Heart right ventricle (tissue), 16 donors: ENCODE measurements around the gene FIGLA. TPM values are rescaled to one million over a fixed set of nuclear protein-coding genes. Genes with fewer than 3 reads are reported as not detected.

ENCODE experiments used
- ATAC-seq, 8 donors: fragments of 200-7000 bp; cut with Tn5 transposase; one replicate each; pipeline ENCODE4 v1.9.1; 2020; ENCODE audit warnings: mild to moderate bottlenecking in 8 of 8, moderate library complexity in 8 of 8, moderate number of reproducible peaks in 1 of 8
- DNase-seq, 2 donors: peaks; one replicate each; pipeline ENCODE4 v3.0.0-alpha.2; 2020
- H3K27ac ChIP-seq, 10 donors: fragments of 200-600 bp; sonication (generic) in 2 of 10; one replicate each; pipeline versions ENCODE4 v1.5.0 to v1.8.0; 2020 to 2022; ENCODE audit warnings: mild to moderate bottlenecking in 3 of 10
- H3K27me3 ChIP-seq, 7 donors: fragments of 200-600 bp; one replicate each; pipeline ENCODE4 v1.8.0; 2021 to 2022; ENCODE audit warnings: mild to moderate bottlenecking in 2 of 7
- H3K36me3 ChIP-seq, 9 donors: fragments of 200-600 bp; sonication (generic) in 1 of 9; one replicate each; pipeline versions ENCODE4 v1.5.0 to v1.8.0; 2020 to 2022; ENCODE audit warnings: mild to moderate bottlenecking in 2 of 9
- H3K4me1 ChIP-seq, 9 donors: fragments of 200-600 bp; sonication (generic) in 1 of 9; one replicate each; pipeline versions ENCODE4 v1.5.0 to v1.8.0; 2020 to 2022; ENCODE audit warnings: mild to moderate bottlenecking in 4 of 9
- H3K4me3 ChIP-seq, 10 donors: fragments of 200-600 bp; sonication (generic) in 2 of 10; one replicate each; pipeline versions ENCODE4 v1.5.0 to v1.8.0; 2020 to 2022; ENCODE audit warnings: mild to moderate bottlenecking in 7 of 10, moderate library complexity in 2 of 10
- H3K9me3 ChIP-seq, 11 donors: fragments of 200-600 bp in 10 of 11; sonication (generic) in 2 of 11; one replicate each; pipeline versions ENCODE4 v1.5.0 to v1.8.0; 2013 to 2022; ENCODE audit warnings: mild to moderate bottlenecking in 2 of 11, control low read depth in 1 of 11, moderate library complexity in 1 of 11
- WGBS, 2 donors: extraction: QIAGEN DNeasy Blood & Tissue Kit; methylation state at CpG; one replicate each; pipeline ENCODE4 v1.1.7; 2013; ENCODE audit warnings: inconsistent platforms in 1 of 2; 5-methylcytosine and 5-hydroxymethylcytosine counted together
- intact Hi-C, 10 donors: fragments of 100-400 bp; cut with DNase I; formaldehyde crosslinking; loops; one replicate each; pipeline versions ENCODE4 v1.11.1 to v1.14.2; 2022
- polyA plus RNA-seq, 2 donors: library from polyadenylated mRNA; stranded (reverse); fragments of 200-250 nt; gene quantifications; one replicate each; pipeline ENCODE4 v1.2.3, GENCODE V29; 2013
- total RNA-seq, 10 donors: library from RNA; stranded (reverse); fragmentation: NEBNext Ultra II Directional in 3 of 10; extraction: Animal tissue kit (Norgen Biotek cat#: 25700) in 3 of 10; gene quantifications; one replicate each; pipeline versions ENCODE4 v1.2.1 to v1.2.4, GENCODE V29; 2021 to 2023
- TF ChIP-seq, protein P1 (sequence below), 9 donors: fragments of 200-600 bp; sonication (generic) in 2 of 9; IDR thresholded peaks; one replicate each; pipeline versions ENCODE4 v1.5.0 to v1.8.0; 2021 to 2022; ENCODE audit warnings: antibody characterized with exemption in 9 of 9, mild to moderate bottlenecking in 5 of 9, moderate library complexity in 1 of 9
- donor health status: Arrhythmogenic right ventricular cardiomyopathy.
- donor health status: ischemic (EF 13 %, LVEDD 7.1; RV severe dilation, severe dysfunction).
- donor health status: healthy with polysubstance abuse.
- donor health status: DM: no; HTN: yes; CAD: no.
- donor health status: DM: no; HTN: no; CAD: no.
- donor health status: ischemic (EF 25% LVEDD 6.9; RV normal size, moderate dysfunction).
- donor health status: ischemic (EF 25% LVEDD 5.7; RV mildly dilated, moderate dysfunction).
- donor health status: healthy.
- donor health status: DM: yes; HTN: yes; CAD: no.
- donor health status: Ischemic cardiomyopathy.
- donor health status: ischemic (EF 35%, LVEDD 5.7; RV mildly dilated, moderate dysfunction).
- donor health status: nonischemic (EF 11% LVEDD 7.7; RV severe dilation, severe dysfunction).
- donor health status: DM: yes; HTN: yes; CAD: no.
- donor health status: PGD.
- donor health status: ischemic (EF 29% LVEDD 5.4; RV normal size, mild dysfunction).
- donor health status: nonischemic (EF 23%, LVEDD 6.1; RV moderate dilation, normal function).

The FIGLA gene
- total and polyA plus RNA-seq, 12 donors = 0.36 to 0.51 TPM; not detected in 10

GRCh38 chr2:70730730-70731129 lies 59.7 kb downstream of the FIGLA start:
- TF ChIP-seq, protein P1, sequence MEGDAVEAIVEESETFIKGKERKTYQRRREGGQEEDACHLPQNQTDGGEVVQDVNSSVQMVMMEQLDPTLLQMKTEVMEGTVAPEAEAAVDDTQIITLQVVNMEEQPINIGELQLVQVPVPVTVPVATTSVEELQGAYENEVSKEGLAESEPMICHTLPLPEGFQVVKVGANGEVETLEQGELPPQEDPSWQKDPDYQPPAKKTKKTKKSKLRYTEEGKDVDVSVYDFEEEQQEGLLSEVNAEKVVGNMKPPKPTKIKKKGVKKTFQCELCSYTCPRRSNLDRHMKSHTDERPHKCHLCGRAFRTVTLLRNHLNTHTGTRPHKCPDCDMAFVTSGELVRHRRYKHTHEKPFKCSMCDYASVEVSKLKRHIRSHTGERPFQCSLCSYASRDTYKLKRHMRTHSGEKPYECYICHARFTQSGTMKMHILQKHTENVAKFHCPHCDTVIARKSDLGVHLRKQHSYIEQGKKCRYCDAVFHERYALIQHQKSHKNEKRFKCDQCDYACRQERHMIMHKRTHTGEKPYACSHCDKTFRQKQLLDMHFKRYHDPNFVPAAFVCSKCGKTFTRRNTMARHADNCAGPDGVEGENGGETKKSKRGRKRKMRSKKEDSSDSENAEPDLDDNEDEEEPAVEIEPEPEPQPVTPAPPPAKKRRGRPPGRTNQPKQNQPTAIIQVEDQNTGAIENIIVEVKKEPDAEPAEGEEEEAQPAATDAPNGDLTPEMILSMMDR (IDR thresholded peaks at IDR 0.05) = no peak

DNA sequence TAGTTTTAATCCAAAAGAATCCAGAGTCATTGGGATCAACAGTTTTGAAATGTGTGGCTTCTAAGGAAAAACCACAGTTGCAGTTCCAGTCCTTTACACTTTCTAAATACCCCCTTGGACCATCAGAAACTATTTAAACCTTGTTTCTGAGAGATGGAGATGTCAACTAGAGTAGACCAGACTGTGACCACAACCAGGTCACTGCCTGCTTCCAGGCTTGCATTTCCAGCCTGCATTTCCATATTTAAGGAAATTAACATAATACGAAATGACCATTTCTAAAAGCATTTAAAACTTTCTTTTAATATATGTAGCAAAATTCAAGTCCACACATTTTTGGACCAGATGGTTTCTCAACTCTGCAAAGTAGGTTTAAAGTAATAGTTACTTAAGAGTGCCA lies 60.8 kb downstream of the FIGLA start:
- no peaks in the 10 kb centered on the region for H3K36me3 ChIP-seq
- H3K4me3 ChIP-seq = no peak overlapping the region
- H3K27me3 ChIP-seq = peaks cover 0 to 11% (median 6%) of the 10 kb centered on the region in 7 donors
- DNase-seq (no peak), ATAC-seq (no peak)
- TF ChIP-seq, protein P1 (IDR thresholded peaks at IDR 0.05) = no peak
- no peaks in the 10 kb centered on the region for H3K4me1 ChIP-seq
- H3K9me3 ChIP-seq = no peaks in the 10 kb centered on the region
- intact Hi-C loops = no loop called here
- 88 to 89% methylated on average over 1 of the region's 1 CpG for WGBS, 2 donors
- no peak overlapping the region for H3K27ac ChIP-seq

More at GRCh38 chr2:70730730-70731129, 59.7 kb downstream of the FIGLA start:
- WGBS, 2 donors = 72 to 97% methylated on average over 2 of the region's 2 CpGs
- no peaks in the 10 kb centered on the region for H3K9me3 ChIP-seq
- no peak overlapping the region for H3K27ac ChIP-seq
- intact Hi-C loops = no loop called here
- ATAC-seq (no peak), DNase-seq (no peak)
- H3K36me3 ChIP-seq = no peaks in the 10 kb centered on the region
- H3K4me3 ChIP-seq = no peak overlapping the region
- H3K4me1 ChIP-seq = no peaks in the 10 kb centered on the region
- H3K27me3 ChIP-seq = peaks cover 0 to 19% (median 9%) of the 10 kb centered on the region in 7 donors

GRCh38 chr2:70728128-70728527 lies 62.3 kb downstream of the FIGLA start:
- no peaks in the 10 kb centered on the region for H3K36me3 ChIP-seq
- TF ChIP-seq, protein P1 (IDR thresholded peaks at IDR 0.05) = no peak
- no peak overlapping the region for H3K4me3 ChIP-seq
- H3K4me1 ChIP-seq = no peaks in the 10 kb centered on the region
- DNase-seq (no peak), ATAC-seq (no peak)
- intact Hi-C loops = no loop called here
- WGBS, 2 donors = 74 to 76% methylated on average over 7 of the region's 7 CpGs
- H3K9me3 ChIP-seq = no peaks in the 10 kb centered on the region
- H3K27ac ChIP-seq = no peak overlapping the region
- H3K27me3 ChIP-seq = no peaks in the 10 kb centered on the region

Other genes with a start within 250 kb of the FIGLA start
- gene TGFA, start 236.8 kb downstream of the FIGLA start, total RNA-seq = 1 to 10 TPM in 6 of 10 donors, under 1 TPM in 4; 0.28 to 3.4 (median 1.3) TPM
- 1 to 10 TPM in 1 of 2 donors, under 1 TPM in 1; 0.17 to 1.2 TPM for gene TGFA, start 236.8 kb downstream of the FIGLA start, polyA plus RNA-seq
- gene ADD2, start 22.4 kb downstream of the FIGLA start, total RNA-seq = 1 to 10 TPM in 9 of 10 donors, under 1 TPM in 1; 0.92 to 5.7 (median 2.8) TPM
- gene ADD2, start 22.4 kb downstream of the FIGLA start, polyA plus RNA-seq = 1 to 10 TPM in 1 of 2 donors, under 1 TPM in 1; 0.16 to 1.2 TPM
- 1 to 10 TPM in 1 of 10 donors, under 1 TPM in 7, not detected in 2; 0.16 to 1.1 (median 0.30) TPM for gene CLEC4F, start 30.0 kb upstream of the FIGLA start, total RNA-seq
- 1 to 10 TPM in 1 of 2 donors, under 1 TPM in 1; 0.06 to 2.4 TPM for gene CLEC4F, start 30.0 kb upstream of the FIGLA start, polyA plus RNA-seq
- 1 to 10 TPM in 1 of 10 donors, under 1 TPM in 4, not detected in 5; 0.25 to 1.1 (median 0.38) TPM for gene CD207, start 45.2 kb upstream of the FIGLA start, total RNA-seq
- under 1 TPM; 0.03 to 0.80 TPM for gene CD207, start 45.2 kb upstream of the FIGLA start, polyA plus RNA-seq
- 1 to 10 TPM in 1 of 10 donors, under 1 TPM in 7, not detected in 2; 0.23 to 1.2 (median 0.40) TPM for gene VAX2, start 109.9 kb upstream of the FIGLA start, total RNA-seq
- 1 to 10 TPM in 1 of 2 donors, under 1 TPM in 1; 0.26 to 3.7 TPM for gene VAX2, start 109.9 kb upstream of the FIGLA start, polyA plus RNA-seq
- gene ATP6V1B1, start 145.3 kb upstream of the FIGLA start, total RNA-seq = 1 to 10 TPM in 3 of 10 donors, under 1 TPM in 3, not detected in 4; 0.30 to 2.0 (median 0.88) TPM
- gene ATP6V1B1, start 145.3 kb upstream of the FIGLA start, polyA plus RNA-seq = 1 to 10 TPM in 1 of 2 donors, under 1 TPM in 1; 0.28 to 6.4 TPM
- 1 to 10 TPM in 1 of 10 donors, under 1 TPM in 8, not detected in 1; 0.14 to 1.3 (median 0.74) TPM for gene ANKRD53, start 188.0 kb upstream of the FIGLA start, total RNA-seq
- 1 to 10 TPM in 1 of 2 donors, under 1 TPM in 1; 0.97 to 1.1 TPM for gene ANKRD53, start 188.0 kb upstream of the FIGLA start, polyA plus RNA-seq
- gene TEX261, start 204.2 kb upstream of the FIGLA start, total RNA-seq = 10 to 100 TPM; 35.9 to 67.0 (median 45.1) TPM
- 10 to 100 TPM; 17.5 to 34.4 TPM for gene TEX261, start 204.2 kb upstream of the FIGLA start, polyA plus RNA-seq